Skin epidermis (tissue), 12 donors: ENCODE measurements around the gene CLTB.

Experiments used
- H3K27ac ChIP-seq, 21 experiments: fragments of 200-600 bp; sonication (generic) in 11 of 21; one replicate each; pipeline ENCODE4 v1.5.0; 2020; ENCODE audit warnings: mild to moderate bottlenecking in 3 of 21, inconsistent platforms in 2 of 21, moderate library complexity in 2 of 21
- H3K4me3 ChIP-seq, 7 experiments: fragments of 200-600 bp; sonication (generic) in 2 of 7; one replicate each; pipeline ENCODE4 v1.5.0; 2020; ENCODE audit warnings: inconsistent platforms in 2 of 7, mild to moderate bottlenecking in 2 of 7, moderate library complexity in 1 of 7

Gene CLTB

GRCh38 chr5:176387384-176387925 lies 28.9 kb downstream of the CLTB start:
- Histone ChIP-seq H3K27ac (peak overlapping the region in 14 of 21 experiments; percentile 83 to 97 (median 93)), H3K4me3 (peak overlapping the region; percentile 55 to 95 (median 69))

- no peak overlapping the region for H3K27ac ChIP-seq
- no peak overlapping the region for H3K4me3 ChIP-seq
Measured at GRCh38 chr5:176386491-176386890, 29.8 kb downstream of the CLTB start.

GRCh38 chr5:176384991-176385390 lies 31.3 kb downstream of the CLTB start:
- Histone ChIP-seq H3K4me3 (no peak overlapping the region), H3K27ac (no peak overlapping the region)

GRCh38 chr5:176384366-176384930 lies 31.9 kb downstream of the CLTB start:
- no peak overlapping the region for H3K4me3 ChIP-seq
- H3K27ac ChIP-seq, result no peak overlapping the region

- Histone ChIP-seq H3K4me3 (no peak overlapping the region), H3K27ac (no peak overlapping the region)
Measured at GRCh38 chr5:176383961-176384360, 32.4 kb downstream of the CLTB start.

GRCh38 chr5:176383248-176383905 lies 33.0 kb downstream of the CLTB start:
- no peak overlapping the region for H3K4me3 ChIP-seq
- H3K27ac ChIP-seq, result no peak overlapping the region

- H3K27ac ChIP-seq, result no peak overlapping the region
Measured at GRCh38 chr5:176382721-176383120, 33.6 kb downstream of the CLTB start.

GRCh38 chr5:176381979-176382378 lies 34.4 kb downstream of the CLTB start:
- H3K27ac ChIP-seq, result peak overlapping the region in 2 of 21 experiments; percentile 31 to 42

More at GRCh38 chr5:176382721-176383120, 33.6 kb downstream of the CLTB start:
- H3K4me3 ChIP-seq, result no peak overlapping the region

GRCh38 chr5:176381423-176381822 lies 34.9 kb downstream of the CLTB start:
- no peak overlapping the region for H3K4me3 ChIP-seq
- peak overlapping the region in 2 of 21 experiments; percentile 31 to 42 for H3K27ac ChIP-seq

More at GRCh38 chr5:176381979-176382378, 34.4 kb downstream of the CLTB start:
- no peak overlapping the region for H3K4me3 ChIP-seq

- H3K4me3 ChIP-seq, result no peak overlapping the region
- no peak overlapping the region for H3K27ac ChIP-seq
Measured at GRCh38 chr5:176379881-176380280, 36.5 kb downstream of the CLTB start.

GRCh38 chr5:176373100-176373818 lies 43.1 kb downstream of the CLTB start:
- H3K4me3 ChIP-seq, result no peak overlapping the region
- no peak overlapping the region for H3K27ac ChIP-seq

GRCh38 chr5:176371621-176372539 lies 44.5 kb downstream of the CLTB start:
- H3K27ac ChIP-seq, result peak overlapping the region in 1 of 21 experiments; percentile 31
- H3K4me3 ChIP-seq, result no peak overlapping the region

- Histone ChIP-seq H3K27ac (no peak overlapping the region), H3K4me3 (no peak overlapping the region)
Measured at GRCh38 chr5:176369934-176370711, 46.2 kb downstream of the CLTB start.

GRCh38 chr5:176368726-176369125 lies 47.6 kb downstream of the CLTB start:
- Histone ChIP-seq H3K27ac (no peak overlapping the region), H3K4me3 (no peak overlapping the region)

- H3K4me3 ChIP-seq, result peak overlapping the region; percentile 56 to 92 (median 79)
- peak overlapping the region in 17 of 21 experiments; percentile 48 to 86 (median 76) for H3K27ac ChIP-seq
Measured at GRCh38 chr5:176366232-176366894, 50.0 kb downstream of the CLTB start.

GRCh38 chr5:176365351-176366231 lies 50.7 kb downstream of the CLTB start, which contains the start of gene ARL10:
Gene ARL10, plus strand, starts transcription at chr5:176365487. Its CDS starts 77 bp downstream, at chr5:176365564.
- Histone ChIP-seq H3K4me3 (peak within 1 kb of the TSS; percentile 56 to 92 (median 79)), H3K27ac (peak within 1 kb of the TSS in 20 of 21 experiments; percentile 0 to 86 (median 76))

GRCh38 chr5:176364765-176365350 lies 51.5 kb downstream of the CLTB start:
- peak overlapping the region in 20 of 21 experiments; percentile 0 to 86 (median 76) for H3K27ac ChIP-seq

More at GRCh38 chr5:176364765-176365350, 51.5 kb downstream of the CLTB start:
- H3K4me3 ChIP-seq, result peak overlapping the region; percentile 56 to 92 (median 79)
